ENCODE results near the gene CLTA. TPM values are rescaled to one million over a fixed set of nuclear protein-coding genes. Genes with fewer than 3 reads are reported as not detected.
A peak's percentile ranks its signal among the peaks of the same experiment; 100 is the strongest.

CLTA gene
- total RNA-seq, 1 donor from 2014 or later = 164 TPM

DNA sequence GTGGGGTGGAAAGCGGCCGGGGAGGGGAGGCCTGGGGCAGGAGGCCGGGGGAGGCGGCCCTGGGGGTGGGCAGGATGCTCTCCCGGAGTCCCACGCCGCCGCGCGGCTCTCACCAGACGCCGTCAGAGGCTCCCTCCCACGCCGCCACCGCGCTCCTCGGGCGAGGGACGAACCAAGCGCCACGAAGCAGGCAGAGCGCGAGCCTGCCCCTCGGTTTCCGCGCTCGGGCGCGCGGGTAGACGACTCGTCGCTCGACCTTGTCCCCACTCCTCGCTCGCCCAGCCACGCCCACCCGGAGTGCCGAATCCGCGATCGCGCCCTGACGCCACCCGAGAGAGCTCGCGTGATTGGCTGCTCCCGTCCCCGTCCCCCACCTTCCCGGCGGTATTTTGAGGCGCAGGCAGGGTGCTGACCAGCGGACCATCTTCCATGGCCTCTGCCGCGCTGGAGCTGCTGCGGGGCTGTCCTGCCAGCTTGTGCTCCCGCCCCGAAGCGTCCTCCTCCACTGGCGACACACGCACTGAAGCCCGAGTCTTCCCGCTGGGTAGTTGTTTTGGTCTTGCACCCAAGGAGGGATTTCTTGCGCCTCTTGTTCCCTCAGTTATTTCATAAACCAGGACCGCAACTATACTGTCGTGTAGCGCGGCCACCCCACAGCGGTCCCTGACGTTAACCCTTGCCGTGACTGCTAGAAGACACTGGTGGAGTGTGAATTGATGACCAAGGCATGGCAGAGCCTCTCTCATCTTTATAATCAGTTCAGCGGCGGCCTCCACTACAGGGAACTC lies 67.7 kb downstream of the CLTA start, which contains the start of gene GNE:
GNE (minus strand) TSS at position 241 of the 788 bp plus-strand sequence. CDS start 9,093 bp downstream, outside the sequence.
- peaks cover 3% of the 10 kb centered on the region for H3K9me3 Mint-ChIP-seq (ENCODE audit: unreplicated experiment)
- peaks cover 7% of the 10 kb centered on the region for H3K36me3 Mint-ChIP-seq (ENCODE audit: unreplicated experiment)
- peaks cover 3% of the 10 kb centered on the region for H3K4me1 Mint-ChIP-seq (ENCODE audit: low read depth, unreplicated experiment)
- peak within 1 kb of the TSS; percentile 98 for H3K4me3 Mint-ChIP-seq (ENCODE audit: unreplicated experiment)
- peaks cover 4% of the 10 kb centered on the region for H3K27me3 Mint-ChIP-seq (ENCODE audit: unreplicated experiment)
- TF ChIP-seq, protein P1, sequence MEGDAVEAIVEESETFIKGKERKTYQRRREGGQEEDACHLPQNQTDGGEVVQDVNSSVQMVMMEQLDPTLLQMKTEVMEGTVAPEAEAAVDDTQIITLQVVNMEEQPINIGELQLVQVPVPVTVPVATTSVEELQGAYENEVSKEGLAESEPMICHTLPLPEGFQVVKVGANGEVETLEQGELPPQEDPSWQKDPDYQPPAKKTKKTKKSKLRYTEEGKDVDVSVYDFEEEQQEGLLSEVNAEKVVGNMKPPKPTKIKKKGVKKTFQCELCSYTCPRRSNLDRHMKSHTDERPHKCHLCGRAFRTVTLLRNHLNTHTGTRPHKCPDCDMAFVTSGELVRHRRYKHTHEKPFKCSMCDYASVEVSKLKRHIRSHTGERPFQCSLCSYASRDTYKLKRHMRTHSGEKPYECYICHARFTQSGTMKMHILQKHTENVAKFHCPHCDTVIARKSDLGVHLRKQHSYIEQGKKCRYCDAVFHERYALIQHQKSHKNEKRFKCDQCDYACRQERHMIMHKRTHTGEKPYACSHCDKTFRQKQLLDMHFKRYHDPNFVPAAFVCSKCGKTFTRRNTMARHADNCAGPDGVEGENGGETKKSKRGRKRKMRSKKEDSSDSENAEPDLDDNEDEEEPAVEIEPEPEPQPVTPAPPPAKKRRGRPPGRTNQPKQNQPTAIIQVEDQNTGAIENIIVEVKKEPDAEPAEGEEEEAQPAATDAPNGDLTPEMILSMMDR (IDR thresholded peaks at IDR 0.05; ENCODE audit: partially characterized antibody, unreplicated experiment) = no peak
- peak within 1 kb of the TSS; percentile 90 for H3K27ac Mint-ChIP-seq (ENCODE audit: unreplicated experiment)
- DNase-seq = peak; percentile 100

DNA sequence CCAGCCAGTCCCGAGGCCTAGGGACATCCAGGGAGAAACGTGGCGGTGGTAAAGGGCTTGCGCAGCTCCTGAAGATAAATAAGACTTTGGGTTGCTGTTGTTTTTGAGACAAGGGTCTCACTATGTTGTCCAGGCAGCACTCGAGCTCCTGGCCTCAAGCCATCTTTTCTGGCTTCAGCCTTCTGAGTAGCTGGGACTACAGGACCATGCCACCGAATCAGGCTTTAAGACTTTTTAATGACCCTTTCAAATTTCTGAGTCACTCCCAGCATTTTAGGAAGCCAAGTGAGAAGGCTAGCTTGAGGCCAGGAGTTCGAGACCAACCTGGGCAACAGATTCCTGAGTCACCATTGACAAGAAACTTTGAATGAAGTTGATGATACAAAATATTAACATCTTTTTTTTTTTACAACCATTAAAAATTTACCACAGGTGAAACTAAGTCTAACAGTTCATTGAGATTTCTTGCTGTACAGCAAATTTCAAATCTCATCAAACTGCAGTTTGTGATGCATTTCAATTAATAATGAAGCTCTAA lies 68.3 kb downstream of the CLTA start:
- peaks cover 3% of the 10 kb centered on the region for H3K4me1 Mint-ChIP-seq (ENCODE audit: low read depth, unreplicated experiment)
- H3K4me3 Mint-ChIP-seq (ENCODE audit: unreplicated experiment) = peak overlapping the region; percentile 98
- peaks cover 4% of the 10 kb centered on the region for H3K27me3 Mint-ChIP-seq (ENCODE audit: unreplicated experiment)
- peak overlapping the region; percentile 90 for H3K27ac Mint-ChIP-seq (ENCODE audit: unreplicated experiment)
- no peak for DNase-seq
- peaks cover 7% of the 10 kb centered on the region for H3K36me3 Mint-ChIP-seq (ENCODE audit: unreplicated experiment)
- TF ChIP-seq, protein P1 (IDR thresholded peaks at IDR 0.05; ENCODE audit: partially characterized antibody, unreplicated experiment) = no peak
- H3K9me3 Mint-ChIP-seq (ENCODE audit: unreplicated experiment) = peaks cover 3% of the 10 kb centered on the region

Other genes with a start within 250 kb of the CLTA start
- gene OR2S2, start 232.8 kb upstream of the CLTA start, total RNA-seq (ENCODE audit: unreplicated experiment) = not detected
- 11.1 TPM for gene RECK, start 154.0 kb upstream of the CLTA start, total RNA-seq (ENCODE audit: unreplicated experiment)
- gene GLIPR2, start 54.2 kb upstream of the CLTA start, total RNA-seq (ENCODE audit: unreplicated experiment) = 84.4 TPM
- gene CCIN, start 21.5 kb upstream of the CLTA start, total RNA-seq (ENCODE audit: unreplicated experiment) = 0.22 TPM
- gene GNE, start 67.5 kb downstream of the CLTA start, total RNA-seq (ENCODE audit: unreplicated experiment) = 29.2 TPM
- gene RNF38, start 209.3 kb downstream of the CLTA start, total RNA-seq (ENCODE audit: unreplicated experiment) = 129 TPM